ENCODE results near the gene EIF2B4.
"Not testable (repeated sequence)": the region's sequence is repeated elsewhere in the genome, so short reads cannot be mapped to it uniquely, and the experiment has no call there.

Gene EIF2B4

DNA sequence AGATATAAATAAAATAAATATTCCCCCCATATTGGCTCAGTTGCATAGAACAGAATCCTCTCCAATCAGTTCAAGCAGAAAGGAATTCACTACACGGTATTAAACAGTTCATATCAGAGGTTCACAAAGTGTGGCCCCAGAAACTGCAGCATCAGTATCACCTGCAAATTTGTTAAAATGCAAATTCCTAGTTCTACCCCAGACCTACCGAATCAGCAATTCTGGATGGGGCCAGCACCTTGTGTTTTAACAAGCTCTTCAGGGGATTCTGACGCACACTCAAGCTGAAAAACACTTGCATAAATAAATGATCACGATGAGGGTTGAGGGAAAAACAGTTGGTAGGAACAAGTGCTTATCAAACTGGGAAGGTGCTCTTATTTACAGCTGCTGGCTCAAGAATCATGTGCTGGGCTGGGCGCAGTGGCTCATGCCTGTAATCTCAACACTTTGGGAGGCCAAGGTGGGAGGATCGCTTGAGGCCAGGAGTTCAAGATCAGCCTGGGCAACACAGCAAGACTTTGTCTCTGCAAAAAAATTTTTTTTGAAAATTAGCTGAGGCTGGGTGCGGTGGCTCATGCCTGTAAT, 19.9 kb downstream of the EIF2B4 start:
- DNase-seq: no peak

DNA sequence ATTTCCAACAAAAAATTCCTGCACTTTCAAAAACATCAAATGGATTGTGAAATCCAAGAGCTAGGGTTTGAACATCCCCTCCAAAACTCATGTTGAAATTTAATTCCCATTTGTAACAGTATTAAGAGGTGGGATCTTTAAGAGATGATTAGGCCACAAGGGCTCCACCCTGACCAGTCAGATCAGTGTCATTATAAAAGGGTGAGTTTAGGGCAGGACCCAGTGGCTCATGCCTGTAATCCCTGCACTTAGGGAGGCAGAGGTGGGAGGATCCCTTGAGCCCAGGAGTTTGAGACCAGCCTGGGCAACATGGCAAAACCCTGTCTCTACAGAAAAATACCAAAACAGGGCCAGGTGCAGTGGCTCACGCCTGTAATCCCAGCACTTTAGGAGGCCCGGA, 22.5 kb downstream of the EIF2B4 start:
- no peak for DNase-seq

DNA sequence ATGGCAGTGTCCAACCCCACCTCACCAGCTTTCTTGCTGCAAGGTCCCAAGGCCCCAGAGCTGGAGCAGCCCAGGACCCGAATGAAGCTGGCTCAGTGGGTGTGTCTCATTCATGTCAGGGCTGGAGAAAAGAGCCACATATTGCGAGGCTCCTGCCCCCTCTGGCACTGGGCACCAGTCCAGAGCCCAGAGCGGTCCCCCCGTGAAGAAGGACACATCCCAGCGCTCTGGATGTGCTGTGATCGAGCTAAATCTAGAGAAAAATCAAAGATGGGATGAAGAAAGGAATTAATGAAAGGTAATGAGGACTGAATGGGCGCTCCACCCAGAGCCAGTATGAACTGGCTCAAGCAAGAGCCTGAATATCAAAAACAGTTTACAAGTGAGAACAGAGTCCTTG, 34.0 kb downstream of the EIF2B4 start:
- DNase-seq: no peak

DNA sequence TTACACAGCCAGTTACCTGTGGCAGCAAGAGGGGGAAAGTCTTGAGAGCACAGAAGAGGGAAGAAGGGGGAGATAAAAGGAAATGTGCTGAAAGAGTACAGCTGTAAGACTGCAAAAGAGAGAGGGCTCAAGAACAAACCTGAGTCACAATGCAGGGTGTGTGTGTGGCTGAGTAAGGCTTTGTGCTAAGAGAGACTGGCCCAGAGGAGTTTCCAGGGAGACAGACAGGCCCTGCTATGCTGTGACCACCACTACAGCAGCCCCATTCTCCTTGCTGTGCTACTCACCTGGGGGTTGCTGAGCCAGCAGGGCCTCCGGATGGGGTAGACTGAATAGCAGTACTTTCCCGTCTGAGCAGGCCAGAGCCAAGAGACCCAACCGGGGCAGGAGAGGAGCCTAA, 34.8 kb downstream of the EIF2B4 start:
- DNase-seq: no peak

DNA sequence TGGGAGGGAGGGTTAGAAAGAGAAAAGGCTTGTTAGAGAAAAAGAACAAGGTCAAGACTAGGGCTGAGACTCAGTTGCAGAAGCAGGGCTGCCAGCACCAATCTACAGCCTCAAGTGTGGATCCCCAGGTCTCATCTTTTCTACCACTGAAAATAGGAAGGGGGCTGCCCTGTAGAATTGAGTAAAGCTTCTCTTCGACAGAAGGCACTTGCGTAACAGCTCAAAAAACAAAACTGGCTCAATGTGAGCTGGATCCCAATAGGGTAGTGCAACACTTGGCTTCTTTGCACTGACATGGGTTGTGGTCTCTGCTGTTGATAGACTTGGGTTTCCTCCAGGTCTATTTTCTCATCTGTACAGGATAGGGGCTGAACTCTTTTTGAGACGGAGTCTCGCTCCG, 45.4 kb downstream of the EIF2B4 start:
- no peak for DNase-seq

DNA sequence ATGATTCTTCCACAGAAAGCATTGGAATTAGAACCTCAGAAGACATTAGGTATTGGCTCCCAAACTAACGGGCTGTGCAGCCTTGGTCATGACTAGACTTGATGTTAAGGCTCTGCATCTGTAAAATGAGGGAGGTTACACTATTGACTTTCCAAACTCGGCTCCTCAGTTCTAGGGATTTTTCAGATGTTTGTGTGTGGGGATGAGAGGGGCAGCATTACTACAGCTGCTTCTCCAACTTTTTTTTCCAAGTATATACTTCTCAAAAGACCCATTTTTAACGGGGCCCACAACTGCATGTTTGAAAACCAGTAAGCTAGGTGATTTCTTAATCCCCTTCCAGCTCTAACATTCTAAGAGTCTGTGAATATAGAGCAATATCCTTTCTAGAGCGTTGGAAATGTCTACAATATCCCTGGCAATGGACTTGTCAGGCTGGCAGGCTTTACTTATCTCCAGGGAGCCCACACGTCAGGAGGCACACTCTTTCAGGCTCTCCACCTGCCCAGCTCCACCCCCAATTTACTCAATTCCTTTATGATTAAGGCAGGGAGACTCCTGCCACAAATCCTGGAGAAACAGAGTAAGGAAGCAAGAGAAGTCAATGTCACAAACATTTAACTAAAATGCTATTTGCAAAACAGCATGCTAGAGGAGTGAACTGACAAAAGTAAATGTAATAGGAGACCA, 46.4 kb downstream of the EIF2B4 start:
- DNase-seq: no peak

DNA sequence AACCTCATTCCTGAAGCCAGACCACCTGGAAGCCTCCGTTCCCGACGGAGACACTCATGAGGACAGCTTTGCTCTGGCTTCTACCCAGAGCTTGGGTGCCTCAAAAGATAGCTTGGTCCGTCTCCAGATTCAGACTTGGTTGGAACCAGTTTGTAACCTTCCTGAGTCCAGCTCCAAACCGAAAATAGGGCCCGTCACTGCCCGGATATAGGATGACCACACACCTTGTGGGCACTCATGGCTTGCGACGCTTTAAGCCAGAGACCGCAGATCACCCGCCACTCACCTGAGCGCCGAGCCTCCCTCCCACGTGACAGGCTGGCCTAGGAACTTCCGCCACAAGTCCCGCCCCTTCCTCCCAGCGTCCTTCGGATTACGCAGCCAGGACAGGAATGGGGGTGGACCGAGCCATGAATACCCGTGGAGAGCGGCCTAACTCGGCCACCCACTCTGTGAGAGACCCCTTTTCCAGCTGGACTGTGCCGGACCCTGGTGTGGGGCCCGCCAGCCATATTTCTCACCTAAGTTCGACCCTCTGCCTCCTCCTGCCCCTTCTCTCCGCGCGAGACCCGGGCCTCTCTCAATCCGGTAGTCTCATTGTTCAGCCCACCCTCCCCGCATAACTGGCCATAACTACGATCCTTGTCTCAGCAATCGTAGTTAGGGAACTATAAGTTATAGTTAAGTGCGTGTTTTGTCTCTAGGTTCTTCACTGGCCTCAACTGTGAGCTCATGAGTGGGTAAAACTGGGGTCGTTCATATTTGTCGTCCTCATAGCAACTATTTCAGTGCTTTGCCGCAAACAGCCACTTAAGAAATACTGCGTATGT, 47.2 kb downstream of the EIF2B4 start, which contains the start of gene MPV17:
Gene MPV17, minus strand, starts transcription at position 332 of the 830 bp plus-strand sequence. CDS start 580 bp downstream, outside the sequence.
- DNase-seq: peak in 55 of 56 donors; percentile 49 to 95 (median 85)

DNA sequence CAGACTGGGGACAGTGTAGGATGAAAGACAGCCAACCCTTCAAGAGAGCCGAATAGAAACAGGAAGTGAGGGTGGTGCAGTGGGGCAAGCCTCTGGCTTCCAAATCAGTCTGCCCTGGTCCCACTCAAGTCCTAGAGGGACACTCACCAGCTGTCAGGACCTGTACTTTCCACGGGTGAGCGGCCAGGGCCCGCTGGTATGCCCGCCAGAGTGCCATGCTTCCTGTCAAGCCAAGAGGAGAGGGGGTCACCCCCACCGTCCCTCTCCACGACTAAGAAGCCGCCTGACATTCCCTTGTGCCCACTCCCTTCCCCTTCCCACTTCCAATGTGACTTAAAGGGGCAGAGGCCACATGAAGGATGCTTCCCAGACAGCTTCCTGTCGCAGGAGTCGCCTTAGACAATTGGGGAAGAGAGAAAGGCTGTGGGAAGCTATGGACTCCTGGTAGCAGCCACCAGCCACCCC, 47.8 kb downstream of the EIF2B4 start:
- peak in 5 of 56 donors; percentile 26 to 51 (median 31) for DNase-seq

DNA sequence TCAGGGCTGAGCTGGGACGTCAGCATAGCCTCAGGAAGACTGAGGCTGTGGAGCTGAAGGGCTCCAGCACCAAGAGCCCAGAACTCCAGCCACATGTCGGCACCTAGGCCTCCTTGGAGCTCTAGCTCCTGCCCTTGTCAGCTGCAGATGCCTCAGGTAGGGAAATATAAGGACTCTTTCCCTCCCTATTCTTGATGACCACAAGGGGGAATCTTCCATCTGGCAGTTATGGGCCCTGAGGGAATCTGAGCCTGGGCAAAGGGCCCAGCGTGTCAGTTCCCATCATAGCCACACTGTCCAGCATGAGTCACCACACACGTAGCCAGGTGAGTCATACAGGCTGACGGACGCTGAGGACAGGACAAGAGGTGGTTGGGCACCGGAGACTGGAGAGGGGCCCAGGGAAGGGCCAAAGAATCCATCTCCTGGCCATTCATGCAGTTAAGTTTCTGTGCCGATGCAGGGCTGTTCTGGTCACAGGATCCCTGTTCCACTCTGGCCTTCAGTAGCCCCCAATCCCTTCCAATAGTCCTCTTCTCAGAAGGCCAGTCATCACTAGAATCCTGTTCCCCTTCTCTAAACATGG, 49.1 kb downstream of the EIF2B4 start:
- DNase-seq: peak in 2 of 56 donors; percentile 9 to 13

DNA sequence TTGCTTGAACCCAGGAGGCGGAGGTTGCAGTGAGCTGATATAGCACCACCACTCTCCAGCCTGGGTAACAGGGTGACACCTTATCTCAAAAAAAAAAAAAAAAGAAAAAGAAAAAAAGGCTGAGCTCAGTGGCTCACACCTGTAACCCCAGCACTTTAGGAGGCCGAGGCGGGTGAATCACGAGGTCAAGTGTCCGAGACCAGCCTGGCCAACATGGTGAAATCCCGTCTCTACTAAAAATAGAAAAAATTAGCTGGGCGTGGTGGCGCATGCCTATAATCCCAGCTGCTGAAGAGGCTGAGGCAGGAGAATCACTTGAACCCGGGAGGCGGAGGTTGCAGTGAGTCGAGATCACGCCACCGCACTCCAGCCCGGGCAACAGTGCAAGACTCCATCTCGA, 50.3 kb downstream of the EIF2B4 start:
- DNase-seq: not testable (repeated sequence)

DNA sequence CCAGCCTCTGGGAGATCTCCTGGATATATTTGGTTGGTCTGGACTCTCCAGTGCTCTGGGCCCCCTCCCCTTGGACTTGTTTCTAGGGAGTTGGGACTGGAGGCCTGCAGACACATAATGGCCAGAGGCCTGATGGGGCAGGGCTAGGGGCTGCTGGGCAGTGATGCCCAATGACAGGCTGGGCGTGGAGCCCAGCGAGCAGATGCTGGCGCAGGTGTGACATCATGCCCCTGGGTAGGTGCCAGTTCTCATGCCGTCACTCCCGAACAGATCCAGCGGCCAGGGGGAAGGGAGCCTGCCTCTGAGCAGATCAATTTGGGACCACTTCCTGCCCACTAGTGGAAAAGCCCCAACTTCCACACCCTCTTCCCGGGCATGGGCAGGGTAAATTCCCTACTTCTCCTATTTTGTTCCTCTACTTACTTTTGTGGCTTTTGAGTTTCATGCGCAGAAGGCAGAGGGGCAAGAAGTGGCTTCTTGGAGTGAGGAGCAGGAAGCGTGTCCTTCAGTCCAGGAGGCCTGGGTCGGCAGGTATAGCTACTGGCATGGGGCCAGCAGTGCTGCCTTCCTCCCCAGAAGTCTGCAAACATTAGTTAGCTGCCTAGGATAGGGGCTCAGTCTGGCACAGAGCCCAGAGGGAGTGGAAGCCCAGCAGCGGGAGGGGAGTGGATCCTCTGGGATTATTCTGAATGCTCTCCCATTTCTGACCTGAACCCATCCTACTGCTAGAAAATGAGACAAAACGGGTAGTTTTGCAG, 53.3 kb downstream of the EIF2B4 start:
- DNase-seq: peak in 45 of 56 donors; percentile 4 to 73 (median 36)

DNA sequence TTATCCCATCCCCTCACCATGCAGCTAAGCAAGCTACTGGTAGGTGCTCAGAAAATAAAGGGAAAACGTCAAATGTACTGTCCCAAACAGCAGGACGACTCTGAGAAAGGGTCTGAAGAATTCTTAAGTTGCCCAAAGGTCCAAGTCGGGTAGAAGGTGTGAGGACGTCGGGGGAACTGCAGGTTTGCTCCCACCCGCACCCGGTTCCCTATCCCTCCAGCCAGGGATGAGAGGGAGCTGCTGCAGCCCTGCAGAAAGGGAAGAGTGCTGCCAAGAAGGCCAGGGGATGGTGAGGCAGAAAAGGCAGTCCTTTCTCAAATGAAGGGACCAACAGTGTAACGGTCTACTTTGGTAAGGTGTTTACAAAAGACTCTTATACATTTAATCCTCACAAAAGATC, 55.0 kb downstream of the EIF2B4 start:
- no peak for DNase-seq

DNA sequence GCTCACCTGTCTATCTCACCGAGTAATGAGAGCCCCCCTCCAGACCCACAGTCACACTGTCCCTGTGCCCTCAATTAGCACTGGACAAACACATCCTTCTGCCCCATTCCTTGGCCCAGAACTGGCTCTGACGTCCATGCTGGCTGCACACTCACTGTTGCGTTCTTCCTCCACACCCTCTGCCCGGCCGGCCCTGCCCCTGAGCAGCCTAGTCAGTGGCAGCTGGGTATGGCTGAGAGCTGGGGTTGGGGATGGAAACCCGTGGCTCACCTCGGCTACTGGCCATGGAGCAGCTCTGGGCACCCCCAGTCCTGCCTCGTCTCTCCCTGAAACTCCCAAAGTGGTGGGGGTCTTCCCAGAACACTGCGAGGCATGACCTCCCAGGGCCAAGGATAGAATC, 55.4 kb downstream of the EIF2B4 start:
- no peak for DNase-seq

Data from nucleus accumbens (tissue), 56 donors.